ENCODE results near the gene SYNE2. TPM values are rescaled to one million over a fixed set of nuclear protein-coding genes. Genes with fewer than 3 reads are reported as not detected.

The SYNE2 gene
- total RNA-seq, 2 donors from 2014 or later, result 104 to 390 TPM

- intact Hi-C loops (cut with DNase I), result no loop called here
These were observed 153.0 kb downstream of the SYNE2 start for GRCh38 chr14:64005822-64006221.

DNA sequence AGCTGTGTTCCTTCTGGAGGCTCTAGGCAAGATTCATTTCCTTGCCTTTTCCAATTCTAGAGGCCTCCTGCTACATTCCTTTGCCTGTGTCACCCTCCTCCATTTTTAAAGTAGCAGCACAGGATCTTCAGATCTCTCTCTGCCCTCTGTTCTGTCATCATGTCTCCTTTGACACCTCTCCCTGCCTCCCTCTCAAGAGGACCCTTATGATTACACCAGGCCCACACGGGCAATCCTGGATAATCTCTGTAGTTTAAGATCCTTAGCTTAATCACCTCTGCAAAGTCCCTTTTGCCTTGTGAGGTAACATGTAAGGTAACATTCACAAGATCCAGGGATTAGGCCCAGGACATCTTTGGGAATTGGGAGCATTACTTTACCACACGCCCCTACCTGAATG lies 155.2 kb downstream of the SYNE2 start:
- Histone ChIP-seq H3K9me3 (no peaks in the 10 kb centered on the region), H3K4me3 (no peak overlapping the region), H3K27me3 (replicated peaks; ENCODE audit: insufficient read depth) (no peaks in the 10 kb centered on the region), H3K27ac (no peak overlapping the region), H3K36me3 (no peaks in the 10 kb centered on the region), H3K4me1 (replicated peaks) (no peaks in the 10 kb centered on the region)
- intact Hi-C loops (cut with DNase I), result no loop called here
- no peak for DNase-seq (ENCODE audit: low spot score)
- TF ChIP-seq, protein P1, sequence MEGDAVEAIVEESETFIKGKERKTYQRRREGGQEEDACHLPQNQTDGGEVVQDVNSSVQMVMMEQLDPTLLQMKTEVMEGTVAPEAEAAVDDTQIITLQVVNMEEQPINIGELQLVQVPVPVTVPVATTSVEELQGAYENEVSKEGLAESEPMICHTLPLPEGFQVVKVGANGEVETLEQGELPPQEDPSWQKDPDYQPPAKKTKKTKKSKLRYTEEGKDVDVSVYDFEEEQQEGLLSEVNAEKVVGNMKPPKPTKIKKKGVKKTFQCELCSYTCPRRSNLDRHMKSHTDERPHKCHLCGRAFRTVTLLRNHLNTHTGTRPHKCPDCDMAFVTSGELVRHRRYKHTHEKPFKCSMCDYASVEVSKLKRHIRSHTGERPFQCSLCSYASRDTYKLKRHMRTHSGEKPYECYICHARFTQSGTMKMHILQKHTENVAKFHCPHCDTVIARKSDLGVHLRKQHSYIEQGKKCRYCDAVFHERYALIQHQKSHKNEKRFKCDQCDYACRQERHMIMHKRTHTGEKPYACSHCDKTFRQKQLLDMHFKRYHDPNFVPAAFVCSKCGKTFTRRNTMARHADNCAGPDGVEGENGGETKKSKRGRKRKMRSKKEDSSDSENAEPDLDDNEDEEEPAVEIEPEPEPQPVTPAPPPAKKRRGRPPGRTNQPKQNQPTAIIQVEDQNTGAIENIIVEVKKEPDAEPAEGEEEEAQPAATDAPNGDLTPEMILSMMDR (IDR thresholded peaks at IDR 0.05), result no peak
- no peak for TF ChIP-seq POLR2A (IDR thresholded peaks at IDR 0.05)
- no peak for TF ChIP-seq POLR2AphosphoS5 (IDR thresholded peaks at IDR 0.05)
- 84% methylated on average over 2 of the region's 2 CpGs for WGBS

More at GRCh38 chr14:64005822-64006221, 153.0 kb downstream of the SYNE2 start:
- WGBS, result 92% methylated on average over 2 of the region's 2 CpGs
- no peaks in the 10 kb centered on the region for H3K4me1 ChIP-seq (replicated peaks)
- H3K36me3 ChIP-seq, result no peaks in the 10 kb centered on the region
- TF ChIP-seq POLR2A (IDR thresholded peaks at IDR 0.05) (no peak), POLR2AphosphoS5 (IDR thresholded peaks at IDR 0.05) (no peak)
- TF ChIP-seq, protein P1 (IDR thresholded peaks at IDR 0.05), result no peak
- no peak overlapping the region for H3K27ac ChIP-seq
- H3K27me3 ChIP-seq (replicated peaks; ENCODE audit: insufficient read depth), result no peaks in the 10 kb centered on the region
- no peak for DNase-seq (ENCODE audit: low spot score)
- H3K9me3 ChIP-seq, result no peaks in the 10 kb centered on the region
- no peak overlapping the region for H3K4me3 ChIP-seq

DNA sequence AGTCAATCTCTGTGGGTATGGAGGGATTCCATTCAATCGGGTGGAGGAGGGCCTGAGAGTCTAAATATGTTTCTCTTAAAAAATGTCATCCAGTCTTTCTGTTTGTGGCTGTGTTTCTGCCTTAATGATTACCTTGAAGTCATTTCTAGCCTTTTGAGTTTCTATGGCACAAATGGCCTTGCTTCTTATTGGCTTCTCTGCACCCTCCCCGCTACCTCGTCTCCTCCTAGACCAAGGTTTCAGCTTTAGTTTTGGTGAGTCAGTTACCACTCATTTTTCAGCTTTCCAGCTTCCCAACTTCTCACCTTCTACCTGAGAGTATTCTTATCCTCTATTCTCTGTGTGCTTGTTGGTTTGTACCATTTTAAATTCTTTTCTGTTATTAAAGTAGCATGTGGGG lies 159.2 kb downstream of the SYNE2 start:
- Histone ChIP-seq H3K4me1 (replicated peaks) (no peaks in the 10 kb centered on the region), H3K27me3 (replicated peaks; ENCODE audit: insufficient read depth) (no peaks in the 10 kb centered on the region), H3K27ac (no peak overlapping the region), H3K36me3 (no peaks in the 10 kb centered on the region), H3K9me3 (no peaks in the 10 kb centered on the region), H3K4me3 (no peak overlapping the region)
- 92% methylated on average over 3 of the region's 3 CpGs for WGBS
- TF ChIP-seq POLR2AphosphoS5 (IDR thresholded peaks at IDR 0.05) (no peak), POLR2A (IDR thresholded peaks at IDR 0.05) (no peak)
- TF ChIP-seq, protein P1 (IDR thresholded peaks at IDR 0.05), result no peak
- no peak for DNase-seq (ENCODE audit: low spot score)
- intact Hi-C loops (cut with DNase I), result loop anchor here (5.0 kb wide), 1 partner anchor 285 kb away; no protein-coding TSS in a partner anchor

GRCh38 chr14:64012720-64013119 lies 159.9 kb downstream of the SYNE2 start:
- TF ChIP-seq POLR2AphosphoS5 (IDR thresholded peaks at IDR 0.05) (no peak), POLR2A (IDR thresholded peaks at IDR 0.05) (no peak)
- TF ChIP-seq, protein P1 (IDR thresholded peaks at IDR 0.05), result no peak
- H3K27ac ChIP-seq, result no peak overlapping the region
- WGBS, result 81% methylated on average over 1 of the region's 1 CpG
- H3K4me3 ChIP-seq, result no peak overlapping the region
- DNase-seq (ENCODE audit: low spot score), result no peak
- no peaks in the 10 kb centered on the region for H3K4me1 ChIP-seq (replicated peaks)
- H3K9me3 ChIP-seq, result no peaks in the 10 kb centered on the region
- H3K36me3 ChIP-seq, result no peaks in the 10 kb centered on the region
- intact Hi-C loops (cut with DNase I), result loop anchor here (5.0 kb wide), 1 partner anchor 285 kb away; no protein-coding TSS in a partner anchor
- H3K27me3 ChIP-seq (replicated peaks; ENCODE audit: insufficient read depth), result no peaks in the 10 kb centered on the region

DNA sequence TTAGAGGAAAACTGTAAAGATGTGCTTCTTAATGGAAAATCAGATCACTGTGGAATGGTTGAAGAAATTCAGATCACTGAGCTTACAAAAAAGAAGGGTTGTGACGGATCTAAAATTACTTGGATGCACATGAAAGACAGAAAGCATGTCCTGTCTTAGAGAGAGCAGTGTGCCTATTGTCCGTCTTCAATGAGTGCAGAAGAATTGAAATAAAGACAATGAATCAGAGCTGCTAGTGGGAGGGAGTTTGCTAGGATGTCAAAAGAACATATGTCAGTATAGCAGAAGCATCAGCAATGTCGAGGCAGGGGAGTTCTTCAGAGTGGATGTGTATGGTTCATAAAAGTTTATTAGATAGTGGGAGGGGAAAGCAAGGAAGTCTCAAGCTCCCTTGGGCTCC lies 172.7 kb downstream of the SYNE2 start:
- H3K36me3 ChIP-seq, result no peaks in the 10 kb centered on the region
- TF ChIP-seq POLR2AphosphoS5 (IDR thresholded peaks at IDR 0.05), result no peak
- TF ChIP-seq, protein P1 (IDR thresholded peaks at IDR 0.05), result no peak
- no peak for TF ChIP-seq POLR2A (IDR thresholded peaks at IDR 0.05)
- H3K27me3 ChIP-seq (replicated peaks; ENCODE audit: insufficient read depth), result no peaks in the 10 kb centered on the region
- H3K27ac ChIP-seq, result no peak overlapping the region
- WGBS, result 62% methylated on average over 3 of the region's 3 CpGs
- DNase-seq (ENCODE audit: low spot score), result no peak
- H3K4me1 ChIP-seq (replicated peaks), result no peaks in the 10 kb centered on the region
- intact Hi-C loops (cut with DNase I), result no loop called here
- no peaks in the 10 kb centered on the region for H3K9me3 ChIP-seq
- no peak overlapping the region for H3K4me3 ChIP-seq

Data from prostate gland (tissue), 2 donors.